ENCODE data around the gene CSNK1E.
A peak's percentile ranks its signal among the peaks of the same experiment; 100 is the strongest.

CSNK1E gene

GRCh38 chr22:38305471-38306448 lies 11.5 kb downstream of the CSNK1E start:
- DNase-seq = peak; percentile 96

GRCh38 chr22:38304526-38304925 lies 12.7 kb downstream of the CSNK1E start:
- DNase-seq = peak; percentile 37

- no peak for DNase-seq
Measured at GRCh38 chr22:38303974-38304373, 13.3 kb downstream of the CSNK1E start.

- no peak for DNase-seq
Measured at GRCh38 chr22:38302906-38303305, 14.3 kb downstream of the CSNK1E start.

- DNase-seq = no peak
Measured at GRCh38 chr22:38300946-38301345, 16.3 kb downstream of the CSNK1E start.

- no peak for DNase-seq
Measured at GRCh38 chr22:38300197-38300945, 16.9 kb downstream of the CSNK1E start.

- no peak for DNase-seq
Measured at GRCh38 chr22:38299770-38300102, 17.5 kb downstream of the CSNK1E start.

- peak; percentile 27 for DNase-seq
Measured at GRCh38 chr22:38298312-38299005, 18.8 kb downstream of the CSNK1E start.

GRCh38 chr22:38296372-38296771 lies 20.9 kb downstream of the CSNK1E start:
- no peak for DNase-seq

GRCh38 chr22:38295863-38296262 lies 21.4 kb downstream of the CSNK1E start:
- no peak for DNase-seq

GRCh38 chr22:38295339-38295738 lies 21.9 kb downstream of the CSNK1E start:
- DNase-seq = no peak

- DNase-seq = no peak
Measured at GRCh38 chr22:38294193-38294592, 23.0 kb downstream of the CSNK1E start.

GRCh38 chr22:38292694-38293093 lies 24.5 kb downstream of the CSNK1E start:
- DNase-seq = no peak

- DNase-seq = peak; percentile 24
Measured at GRCh38 chr22:38291201-38291777, 25.9 kb downstream of the CSNK1E start.

- peak; percentile 31 for DNase-seq
Measured at GRCh38 chr22:38290347-38290746, 26.9 kb downstream of the CSNK1E start.

- no peak for DNase-seq
Measured at GRCh38 chr22:38289583-38290082, 27.6 kb downstream of the CSNK1E start.

- DNase-seq = no peak
Measured at GRCh38 chr22:38286915-38287669, 30.1 kb downstream of the CSNK1E start.

GRCh38 chr22:38285018-38285417 lies 32.2 kb downstream of the CSNK1E start:
- no peak for DNase-seq

- no peak for DNase-seq
Measured at GRCh38 chr22:38284042-38284402, 33.2 kb downstream of the CSNK1E start.

GRCh38 chr22:38282397-38282796 lies 34.8 kb downstream of the CSNK1E start:
- DNase-seq = no peak

GRCh38 chr22:38276166-38276565 lies 41.1 kb downstream of the CSNK1E start:
- no peak for DNase-seq
